Esophagus muscularis mucosa (tissue), 4 donors: Measurements from ENCODE around the gene RBM41. TPM values are rescaled to one million over a fixed set of nuclear protein-coding genes. Genes with fewer than 3 reads are reported as not detected.
"Not testable (repeated sequence)": the region's sequence is repeated elsewhere in the genome, so short reads cannot be mapped to it uniquely, and the experiment has no call there.

Experiments
- DNase-seq: peaks from one replicate; pipeline ENCODE4 v3.0.0-alpha.2; 2017; ENCODE audit errors: extremely low spot score
- H3K27ac ChIP-seq, 4 donors: fragments of 200-600 bp; sonication (generic); replicated peaks in 1 of 4; 1 replicate in 3 of 4; 2 replicates in 1 of 4; pipeline ENCODE4 v1.5.1; 2016 to 2019; ENCODE audit warnings: mild to moderate bottlenecking in 1 of 4
- H3K27me3 ChIP-seq, 4 donors: fragments of 200-600 bp; sonication (generic); one replicate each; pipeline versions ENCODE4 v1.5.1 to v1.6.0; 2016 to 2019
- H3K36me3 ChIP-seq, 4 donors: fragments of 200-600 bp; sonication (generic); one replicate each; pipeline ENCODE4 v1.5.1; 2016 to 2019
- H3K4me1 ChIP-seq, 4 donors: fragments of 200-600 bp; sonication (generic); one replicate each; pipeline ENCODE4 v1.5.1; 2016 to 2019
- H3K4me3 ChIP-seq, 4 donors: fragments of 200-600 bp; sonication (generic); 1 replicate in 2 of 4; 2 replicates in 2 of 4; pipeline ENCODE4 v1.5.1; 2016 to 2019; ENCODE audit warnings: mild to moderate bottlenecking in 4 of 4, moderate library complexity in 1 of 4
- H3K9me3 ChIP-seq, 4 donors: fragments of 200-600 bp; sonication (generic); 1 replicate in 3 of 4; 2 replicates in 1 of 4; pipeline ENCODE4 v1.5.1; 2016 to 2019
- EP300 ChIP-seq: sonication (generic); formaldehyde crosslinking; IDR thresholded peaks from one replicate; pipeline ENCODE4 v1.6.1; 2017; ENCODE audit warnings: antibody characterized with exemption
- POLR2A ChIP-seq: fragments of 450-650 bp; IDR thresholded peaks from one replicate; pipeline ENCODE4 v1.6.1; 2017; ENCODE audit warnings: antibody characterized with exemption, moderate library complexity, mild to moderate bottlenecking, low read depth
- POLR2AphosphoS5 ChIP-seq, 2 donors: sonication (generic); formaldehyde crosslinking; IDR thresholded peaks; one replicate each; pipeline ENCODE4 v1.6.1; 2017; ENCODE audit warnings: antibody characterized with exemption in 2 of 2
- WGBS: methylation state at CpG from one replicate; pipeline ENCODE4 v1.1.5; 2018; 5-methylcytosine and 5-hydroxymethylcytosine counted together
- intact Hi-C: fragments of 100-400 bp; cut with DNase I; formaldehyde crosslinking; loops from one replicate; pipeline ENCODE4 v1.15.1; 2023
- total RNA-seq, 4 donors: library from RNA; depleted of rRNA; stranded (reverse); fragments of >200 nt; gene quantifications; one replicate each; pipeline versions ENCODE4 v1.1.0 to v1.2.1, GENCODE V29; 2016
- TF ChIP-seq, protein P1 (sequence below), 3 experiments: fragments of 200-600 bp in 2 of 3; fragments of 450-650 bp in 1 of 3; sonication (generic) in 2 of 3; IDR thresholded peaks; one replicate each; pipeline ENCODE4 v1.5.1; 2017 to 2019; ENCODE audit warnings: antibody characterized with exemption in 3 of 3, mild to moderate bottlenecking in 2 of 3, moderate library complexity in 1 of 3

RBM41 gene
- total RNA-seq, 4 donors from 2014 or later = 14.1 to 18.7 (median 15.3) TPM

DNA sequence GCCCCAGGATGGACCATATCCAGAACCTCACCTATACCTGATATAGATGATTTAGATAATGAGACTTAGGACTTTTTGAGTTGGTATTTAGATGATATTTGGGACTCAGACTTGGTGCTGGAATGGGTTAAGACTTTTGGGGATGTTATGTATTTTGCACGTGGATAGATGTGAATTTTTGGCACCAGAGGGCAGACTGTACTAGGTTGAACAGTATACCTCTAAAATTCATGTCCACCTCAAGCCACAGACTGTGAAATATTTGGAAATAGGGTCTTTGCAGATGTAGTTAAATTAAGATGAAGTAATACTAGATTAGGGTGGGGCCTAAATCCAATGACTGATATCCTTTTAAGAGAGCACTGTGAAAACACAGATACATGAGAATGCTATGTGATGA, 15.6 kb downstream of the RBM41 start:
- peaks cover 0 to 7% (median 2%) of the 10 kb centered on the region in 4 donors for H3K36me3 ChIP-seq
- no peak overlapping the region for H3K4me3 ChIP-seq
- DNase-seq = no peak
- intact Hi-C loops = no loop called here
- no peaks in the 10 kb centered on the region for H3K4me1 ChIP-seq
- H3K9me3 ChIP-seq = no peaks in the 10 kb centered on the region
- WGBS = 0% methylated on average over 1 of the region's 1 CpG
- no peaks in the 10 kb centered on the region for H3K27me3 ChIP-seq
- no peak overlapping the region for H3K27ac ChIP-seq
- no peak for TF ChIP-seq POLR2AphosphoS5 (IDR thresholded peaks at IDR 0.05)
- TF ChIP-seq, protein P1, sequence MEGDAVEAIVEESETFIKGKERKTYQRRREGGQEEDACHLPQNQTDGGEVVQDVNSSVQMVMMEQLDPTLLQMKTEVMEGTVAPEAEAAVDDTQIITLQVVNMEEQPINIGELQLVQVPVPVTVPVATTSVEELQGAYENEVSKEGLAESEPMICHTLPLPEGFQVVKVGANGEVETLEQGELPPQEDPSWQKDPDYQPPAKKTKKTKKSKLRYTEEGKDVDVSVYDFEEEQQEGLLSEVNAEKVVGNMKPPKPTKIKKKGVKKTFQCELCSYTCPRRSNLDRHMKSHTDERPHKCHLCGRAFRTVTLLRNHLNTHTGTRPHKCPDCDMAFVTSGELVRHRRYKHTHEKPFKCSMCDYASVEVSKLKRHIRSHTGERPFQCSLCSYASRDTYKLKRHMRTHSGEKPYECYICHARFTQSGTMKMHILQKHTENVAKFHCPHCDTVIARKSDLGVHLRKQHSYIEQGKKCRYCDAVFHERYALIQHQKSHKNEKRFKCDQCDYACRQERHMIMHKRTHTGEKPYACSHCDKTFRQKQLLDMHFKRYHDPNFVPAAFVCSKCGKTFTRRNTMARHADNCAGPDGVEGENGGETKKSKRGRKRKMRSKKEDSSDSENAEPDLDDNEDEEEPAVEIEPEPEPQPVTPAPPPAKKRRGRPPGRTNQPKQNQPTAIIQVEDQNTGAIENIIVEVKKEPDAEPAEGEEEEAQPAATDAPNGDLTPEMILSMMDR (IDR thresholded peaks at IDR 0.05) = no peak
- TF ChIP-seq POLR2A = no peak
- no peak for TF ChIP-seq EP300

DNA sequence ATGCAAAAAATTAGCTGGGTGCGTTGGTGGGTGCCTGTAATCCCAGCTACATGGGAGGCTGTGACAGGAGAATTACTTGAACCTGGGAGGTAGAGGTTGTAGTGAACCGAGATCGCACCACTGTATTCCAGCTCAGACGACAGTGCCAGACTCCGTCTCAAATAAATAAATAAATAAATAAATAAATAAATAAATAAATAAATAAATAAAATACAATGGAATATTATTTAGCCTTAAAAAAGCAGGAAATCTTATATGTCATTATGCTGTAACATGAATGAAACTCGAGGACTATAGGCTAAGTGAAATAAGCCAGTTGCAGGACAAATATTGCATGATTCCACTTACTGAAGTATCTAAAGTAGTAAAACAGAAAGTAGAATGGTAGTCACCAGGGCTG, 42.5 kb downstream of the RBM41 start:
- intact Hi-C loops = no loop called here
- TF ChIP-seq POLR2AphosphoS5 (IDR thresholded peaks at IDR 0.05) (no peak), POLR2A (no peak), EP300 (no peak)
- TF ChIP-seq, protein P1 (IDR thresholded peaks at IDR 0.05) = no peak

DNA sequence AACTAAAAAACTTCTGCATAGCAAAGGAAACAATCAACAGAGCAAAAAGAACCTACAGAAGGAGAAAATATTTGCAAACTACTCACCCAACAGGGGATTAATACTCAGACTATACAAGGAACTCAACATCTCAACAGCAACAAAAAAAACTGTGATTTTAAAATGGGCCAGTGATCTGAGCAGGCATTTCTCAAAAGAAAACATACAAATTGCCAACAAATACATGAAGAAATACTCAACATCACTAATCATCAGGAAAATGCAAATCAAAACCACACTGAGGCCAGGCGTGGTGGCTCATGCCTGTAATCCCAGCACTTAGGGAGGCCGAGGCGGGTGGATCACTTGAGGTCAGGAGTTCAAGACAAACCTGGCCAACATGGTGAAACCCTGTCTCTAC, 60.9 kb downstream of the RBM41 start:
- DNase-seq, H3K27ac ChIP-seq, H3K4me1 ChIP-seq, H3K36me3 ChIP-seq, intact Hi-C loops, H3K9me3 ChIP-seq, H3K4me3 ChIP-seq, H3K27me3 ChIP-seq: not testable (repeated sequence)
- 86% methylated on average over 3 of the region's 3 CpGs for WGBS

More for the DNA sequence above, 42.5 kb downstream of the RBM41 start:
- Histone ChIP-seq H3K36me3 (no peaks in the 10 kb centered on the region), H3K9me3 (peaks cover 0 to 34% (median 0%) of the 10 kb centered on the region in 4 donors), H3K27me3 (no peaks in the 10 kb centered on the region), H3K27ac (no peak overlapping the region), H3K4me1 (no peaks in the 10 kb centered on the region), H3K4me3 (no peak overlapping the region)
- DNase-seq = no peak
- WGBS = 96% methylated on average over 6 of the region's 6 CpGs

DNA sequence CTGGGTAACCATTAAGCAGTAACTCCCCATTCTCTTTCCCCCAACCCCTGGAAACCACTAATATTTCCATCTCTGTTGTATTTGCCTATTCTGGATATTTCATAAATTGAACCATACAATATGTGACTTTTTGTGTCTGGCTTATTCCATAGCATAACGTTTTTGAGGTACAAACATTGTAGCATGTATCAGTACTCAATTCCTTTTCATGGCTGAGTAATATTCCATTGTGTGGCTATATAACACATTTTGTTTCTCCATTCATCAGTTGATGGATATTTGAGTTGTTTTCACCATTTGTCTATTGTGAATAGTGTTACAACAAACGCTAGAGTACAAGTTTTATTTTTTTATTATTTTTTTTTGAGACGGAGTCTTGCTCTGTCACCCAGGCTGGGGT, 63.6 kb downstream of the RBM41 start:
- TF ChIP-seq, protein P1 (IDR thresholded peaks at IDR 0.05) = no peak
- TF ChIP-seq EP300 = no peak
- TF ChIP-seq POLR2A = no peak
- TF ChIP-seq POLR2AphosphoS5 (IDR thresholded peaks at IDR 0.05) = no peak
- 81% methylated on average over 3 of the region's 3 CpGs for WGBS

DNA sequence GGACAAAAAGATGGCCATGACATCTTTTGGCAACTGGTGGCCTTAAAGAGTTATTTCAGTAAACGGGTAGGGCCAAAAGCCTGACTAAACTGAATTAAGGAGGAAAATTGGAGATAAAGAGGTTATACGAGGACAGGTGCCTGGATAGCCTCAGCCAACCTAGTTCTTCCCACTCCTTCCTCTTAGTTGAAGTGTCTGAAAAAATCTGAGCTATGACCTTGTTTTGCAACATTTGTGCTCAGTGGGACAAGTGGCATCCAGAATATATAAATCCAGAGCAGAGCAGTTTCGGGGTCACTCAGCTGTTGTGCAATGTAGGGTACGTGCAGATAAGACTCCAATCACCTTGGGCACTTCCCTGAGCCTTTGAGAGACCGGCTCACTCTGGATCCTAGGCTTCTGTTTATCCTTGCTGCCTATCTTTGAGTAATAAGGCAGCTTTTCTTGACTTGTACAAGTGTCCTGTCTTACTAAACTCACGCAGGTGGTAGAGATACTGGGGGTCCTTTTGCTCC, 68.4 kb downstream of the RBM41 start:
- Histone ChIP-seq H3K9me3 (peaks cover 0 to 7% (median 0%) of the 10 kb centered on the region in 4 donors), H3K4me1 (no peaks in the 10 kb centered on the region), H3K27ac (no peak overlapping the region), H3K27me3 (no peaks in the 10 kb centered on the region), H3K36me3 (no peaks in the 10 kb centered on the region), H3K4me3 (no peak overlapping the region)
- no peak for TF ChIP-seq POLR2A
- TF ChIP-seq EP300 = no peak
- TF ChIP-seq, protein P1 (IDR thresholded peaks at IDR 0.05) = no peak
- TF ChIP-seq POLR2AphosphoS5 (IDR thresholded peaks at IDR 0.05) = no peak
- no peak for DNase-seq
- WGBS = 47% methylated on average over 6 of the region's 6 CpGs
- intact Hi-C loops = no loop called here

More for the DNA sequence above, 63.6 kb downstream of the RBM41 start:
- no peak for DNase-seq
- Histone ChIP-seq H3K9me3 (no peaks in the 10 kb centered on the region), H3K4me3 (no peak overlapping the region), H3K27ac (no peak overlapping the region), H3K36me3 (no peaks in the 10 kb centered on the region), H3K27me3 (no peaks in the 10 kb centered on the region), H3K4me1 (no peaks in the 10 kb centered on the region)
- intact Hi-C loops = no loop called here
